Stimulated activated CD8-positive, alpha-beta memory T cell treated with anti-CD3 and anti-CD28 coated beads, Interleukin-12 subunit alpha, Interleukin-12 subunit beta, amount 100 ng/mL, for 24 hours (primary cell): ENCODE measurements around the gene COX7A2.

Source experiments
- DNase-seq: peaks from one replicate; pipeline ENCODE4 v3.0.0-alpha.2; 2020; ENCODE audit errors: extremely low read depth

Gene COX7A2

DNA sequence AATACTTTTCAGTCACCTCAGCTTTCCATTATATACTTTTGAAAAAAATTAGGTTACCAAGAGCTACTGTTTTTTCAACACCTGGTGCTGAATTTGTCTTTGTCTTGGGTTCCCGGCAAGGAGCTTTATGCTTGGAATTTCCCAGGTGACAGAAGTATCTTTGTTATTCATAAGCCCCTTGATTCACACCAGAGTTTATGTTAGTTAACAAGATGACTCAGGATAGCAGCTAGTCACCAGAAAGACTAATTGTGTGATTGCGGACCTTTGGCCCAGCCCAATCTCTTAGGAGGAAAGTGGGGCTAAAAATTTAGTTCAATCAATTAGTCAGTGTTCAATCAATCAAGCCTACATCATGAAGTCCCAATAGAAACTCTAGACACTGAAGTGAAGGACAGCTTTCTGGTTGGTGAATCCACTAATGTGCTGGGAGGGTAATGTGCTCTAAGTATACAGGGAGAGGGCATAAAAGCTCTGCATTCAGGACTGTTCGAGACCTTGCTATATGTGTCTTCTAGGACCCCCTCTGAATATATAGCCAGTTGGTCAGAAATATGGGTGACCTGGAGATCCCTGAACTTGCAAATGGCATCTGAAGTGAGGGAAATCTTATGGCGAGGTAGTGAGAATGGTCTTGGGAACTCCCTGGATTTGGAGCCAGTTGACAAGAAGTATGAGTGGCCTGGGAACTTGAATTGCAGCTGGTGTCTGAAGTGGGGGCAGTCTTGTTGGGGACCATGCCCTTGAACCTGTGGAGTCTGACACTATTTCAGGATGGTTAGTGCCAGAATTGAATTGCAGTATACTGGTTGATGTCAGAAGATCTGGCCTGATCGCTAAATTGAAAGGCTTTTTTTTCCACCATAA lies 24.8 kb upstream of the COX7A2 start:
- no peak for DNase-seq

DNA sequence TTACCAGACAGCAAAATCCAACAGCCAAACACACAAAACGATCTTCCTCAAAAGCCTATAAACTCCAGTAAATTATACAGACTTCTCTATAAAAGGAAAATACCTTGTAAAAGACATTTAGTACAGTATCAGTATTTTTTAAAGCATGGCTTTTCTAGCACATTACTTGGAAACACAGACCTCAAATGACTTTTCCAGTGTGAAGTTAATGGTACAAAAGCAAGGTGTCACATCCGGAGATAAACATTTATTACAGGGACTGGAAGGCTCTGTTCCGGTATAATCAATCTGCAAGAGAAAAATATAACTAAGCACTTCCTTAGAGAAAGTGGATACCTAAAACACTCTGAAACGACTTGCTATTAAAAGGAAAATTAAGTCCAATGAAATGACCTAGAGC lies 23.9 kb upstream of the COX7A2 start:
- DNase-seq, result no peak

DNA sequence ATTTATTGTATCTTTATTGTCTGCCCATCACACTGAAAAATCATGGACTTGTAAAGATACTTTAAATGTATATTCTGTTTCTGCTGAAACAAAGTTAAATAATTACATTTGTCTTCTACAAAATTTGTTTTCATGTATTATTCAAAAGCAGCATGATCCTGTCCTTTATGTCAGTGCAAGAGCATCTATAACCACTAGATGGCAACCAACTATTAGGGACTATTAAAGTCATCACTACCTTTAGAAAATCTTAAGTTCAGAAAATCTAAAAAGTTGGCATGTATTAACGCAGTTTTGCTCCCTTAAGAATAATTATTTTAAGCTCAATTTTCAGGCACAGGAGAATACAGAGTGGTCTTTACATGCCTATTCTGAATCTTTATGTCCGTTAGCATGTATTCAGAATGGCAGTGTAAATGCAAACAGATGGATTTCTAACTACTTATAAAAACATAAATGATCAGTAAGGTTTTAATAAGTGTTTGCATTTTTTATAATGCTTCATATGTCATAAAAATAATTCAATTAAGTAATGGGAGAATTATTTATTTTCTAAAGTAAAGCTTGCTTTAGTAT lies 23.2 kb upstream of the COX7A2 start:
- DNase-seq, result no peak

DNA sequence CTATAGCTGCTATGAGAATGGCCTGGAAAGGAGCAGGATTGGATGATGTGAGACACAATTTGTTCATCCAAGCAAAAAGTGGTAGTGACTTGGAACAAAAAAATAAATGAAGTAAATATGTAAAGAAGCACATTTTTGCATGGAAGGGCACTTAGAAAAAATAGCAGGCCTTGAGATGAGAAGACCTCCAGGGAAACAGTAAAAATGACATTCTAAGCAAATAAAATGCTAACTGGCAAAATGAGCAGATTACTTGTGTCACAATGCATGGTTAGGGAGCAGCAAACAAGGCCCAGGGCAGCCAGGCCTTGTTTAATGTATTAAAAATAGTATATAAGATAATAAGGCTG lies 19.8 kb upstream of the COX7A2 start:
- no peak for DNase-seq

DNA sequence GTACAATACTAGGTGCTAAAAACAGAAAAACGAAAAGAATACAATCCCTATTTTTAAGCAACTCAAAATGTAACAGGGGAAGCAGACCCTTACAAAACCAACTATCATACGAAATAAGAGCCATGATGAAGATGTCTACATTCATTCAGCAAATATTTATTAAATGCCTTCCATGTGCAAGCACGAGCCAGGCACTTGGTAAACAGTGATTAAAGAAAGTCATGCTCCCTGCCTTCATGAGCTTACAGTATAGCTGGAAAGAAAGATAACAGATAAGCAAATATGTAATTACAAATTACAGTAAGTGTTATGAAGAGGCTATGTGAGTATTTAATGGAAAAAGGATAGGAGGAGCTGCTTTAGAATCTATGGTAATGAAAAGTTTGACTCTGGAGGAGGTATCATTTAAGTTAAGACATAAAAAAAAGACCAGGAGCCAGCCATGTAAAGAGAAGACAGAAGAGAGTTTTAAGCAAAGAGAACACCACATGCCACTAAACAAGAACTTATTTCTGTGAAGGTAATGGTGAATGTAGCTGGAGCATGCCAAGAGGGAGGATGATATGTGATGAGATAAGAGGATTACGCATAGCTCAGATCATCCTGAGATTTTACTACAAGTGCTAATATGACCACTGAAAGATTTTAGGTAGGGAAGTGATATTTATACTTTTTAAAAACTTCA lies 19.3 kb upstream of the COX7A2 start:
- no peak for DNase-seq

DNA sequence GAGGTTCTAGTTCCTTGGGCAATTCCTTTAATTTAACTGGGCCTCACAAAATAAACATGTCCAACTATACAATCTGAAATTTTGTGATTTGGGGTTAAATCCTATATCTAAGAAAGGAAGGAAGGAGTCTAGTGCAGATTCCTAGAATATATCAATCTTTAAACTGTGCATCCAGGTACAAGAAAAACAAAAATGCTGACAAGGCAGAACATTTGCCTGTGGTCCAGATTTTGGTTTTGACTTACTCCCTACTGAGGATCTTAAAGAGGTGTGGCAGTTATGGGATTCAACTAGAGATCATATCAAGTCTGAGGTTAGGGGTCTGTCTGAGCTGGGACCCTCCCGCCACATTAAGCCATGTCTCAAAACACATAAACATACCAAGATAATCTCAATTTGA lies 17.7 kb upstream of the COX7A2 start:
- DNase-seq, result no peak

DNA sequence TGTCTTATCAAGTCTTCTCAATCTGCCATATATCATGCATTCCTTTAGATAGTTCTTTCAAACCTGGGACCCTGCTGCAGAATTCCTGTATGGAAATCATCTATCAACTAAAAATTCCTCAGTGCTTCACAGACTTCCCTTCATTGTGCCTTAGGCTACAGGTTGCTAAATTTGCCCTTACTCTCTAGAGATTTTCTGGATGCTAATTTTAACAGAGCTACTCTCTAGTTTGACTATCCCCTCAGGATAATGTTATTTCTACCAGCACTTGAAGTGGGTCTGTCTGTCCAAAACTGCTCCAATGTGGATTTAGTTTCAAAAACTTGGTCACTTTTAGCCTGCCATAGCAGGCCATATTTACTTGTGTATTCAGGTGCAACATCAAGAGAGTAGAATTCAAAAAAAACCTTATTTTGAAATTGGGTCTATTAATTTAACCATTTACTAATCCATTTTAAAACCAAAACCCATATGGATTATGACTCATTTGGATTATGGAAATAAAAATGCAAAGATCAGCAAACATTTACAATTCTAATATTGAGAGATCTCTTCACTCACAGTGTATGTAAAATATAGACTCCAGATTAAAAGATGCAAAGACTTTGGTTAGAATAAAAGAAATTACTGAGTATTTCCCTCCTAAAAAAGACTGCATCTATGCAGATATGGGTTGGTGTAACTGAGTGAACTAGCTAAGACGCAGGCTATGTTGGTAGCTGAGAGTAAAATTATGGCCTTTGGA lies 13.9 kb upstream of the COX7A2 start:
- DNase-seq, result no peak

- no peak for DNase-seq
These were observed 7.0 kb upstream of the COX7A2 start for GRCh38 chr6:75250552-75250951.

DNA sequence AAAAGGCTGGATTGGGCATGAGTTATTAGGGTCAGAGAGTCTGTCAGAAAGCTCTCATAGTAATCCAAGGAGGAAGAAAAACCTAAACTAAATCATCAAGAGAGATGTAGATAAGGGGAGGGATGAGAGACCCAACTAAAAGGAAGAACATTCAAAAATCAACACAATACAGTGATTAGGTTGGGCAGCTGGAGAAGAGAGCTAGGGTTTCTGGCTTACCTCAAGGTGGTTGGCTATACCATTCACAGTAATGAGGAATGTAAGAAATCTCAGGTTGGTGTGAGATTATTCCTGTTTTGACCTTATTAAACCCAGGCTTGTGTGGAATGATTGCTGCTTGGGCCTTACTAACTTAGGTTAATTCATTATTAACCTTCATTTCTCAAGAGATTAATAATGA lies 6.2 kb upstream of the COX7A2 start:
- no peak for DNase-seq

DNA sequence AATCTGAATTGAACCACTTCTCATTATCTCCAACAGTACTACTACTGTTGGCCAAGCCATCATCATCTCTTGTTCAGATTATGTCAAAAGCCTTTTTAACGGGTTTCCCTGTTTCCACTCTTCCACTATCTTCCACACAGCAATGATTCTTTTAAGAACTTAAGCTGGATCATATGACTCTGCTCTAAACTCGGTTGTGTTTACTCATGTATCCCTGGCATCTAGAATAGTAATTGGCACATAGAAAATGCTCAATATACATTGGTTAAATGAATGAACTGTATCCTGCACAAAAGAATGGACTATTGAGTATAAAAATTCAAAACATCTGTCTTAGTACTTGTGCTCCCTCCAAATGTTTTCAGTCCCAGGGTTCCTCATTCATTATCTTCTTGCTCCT lies 2.8 kb upstream of the COX7A2 start:
- DNase-seq, result no peak

DNA sequence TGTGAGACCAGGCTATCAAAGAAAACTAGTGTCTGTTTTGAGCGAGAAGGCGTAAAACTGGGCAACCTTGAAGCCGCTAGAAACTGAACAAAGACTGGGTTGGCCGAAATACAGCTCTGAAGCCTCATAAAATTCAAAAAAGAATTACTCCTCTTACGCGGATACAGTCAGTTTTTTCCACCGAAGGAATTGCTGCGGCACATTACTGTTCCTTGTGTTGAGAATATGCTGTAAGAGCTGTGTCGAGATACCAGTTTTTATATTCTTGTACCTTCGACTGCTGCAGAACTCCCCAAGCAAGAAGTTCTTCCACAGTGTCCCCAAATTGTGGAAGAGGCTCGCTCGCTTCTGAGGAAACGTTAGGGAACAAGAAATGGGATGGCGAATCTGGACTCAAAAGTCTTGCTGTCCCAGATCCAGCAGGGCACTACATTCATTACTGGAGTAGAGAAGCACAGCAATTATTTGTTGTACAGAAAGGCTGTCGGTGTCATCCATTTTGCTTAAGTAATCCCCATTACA lies 523 bp upstream of the COX7A2 start:
- DNase-seq, result no peak

DNA sequence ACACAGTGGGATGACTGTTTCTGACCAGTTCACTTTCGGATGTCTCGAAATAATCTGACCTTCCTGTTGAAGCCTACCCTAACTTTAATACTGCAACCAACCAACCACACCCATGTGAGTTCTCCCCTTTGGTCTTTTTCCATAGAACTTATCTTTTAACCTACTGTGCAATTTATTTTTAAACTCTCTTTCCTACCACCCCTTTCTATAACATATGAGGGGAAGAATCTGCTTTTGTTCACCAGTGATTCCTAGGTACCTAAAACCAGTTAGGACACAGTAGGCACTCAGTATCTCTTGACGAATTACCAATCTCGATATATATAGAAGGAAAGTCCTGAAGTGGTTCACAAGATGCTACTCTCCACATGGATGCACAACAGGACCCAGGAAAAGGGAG lies 7.0 kb downstream of the COX7A2 start:
- no peak for DNase-seq

GRCh38 chr6:75235271-75235670 lies 8.3 kb downstream of the COX7A2 start:
- no peak for DNase-seq

- DNase-seq, result no peak
These were observed 9.3 kb downstream of the COX7A2 start for GRCh38 chr6:75234126-75234865.

- DNase-seq, result no peak
These were observed 10.4 kb downstream of the COX7A2 start for GRCh38 chr6:75233092-75233615.

GRCh38 chr6:75230484-75231325 lies 12.9 kb downstream of the COX7A2 start:
- DNase-seq, result no peak

DNA sequence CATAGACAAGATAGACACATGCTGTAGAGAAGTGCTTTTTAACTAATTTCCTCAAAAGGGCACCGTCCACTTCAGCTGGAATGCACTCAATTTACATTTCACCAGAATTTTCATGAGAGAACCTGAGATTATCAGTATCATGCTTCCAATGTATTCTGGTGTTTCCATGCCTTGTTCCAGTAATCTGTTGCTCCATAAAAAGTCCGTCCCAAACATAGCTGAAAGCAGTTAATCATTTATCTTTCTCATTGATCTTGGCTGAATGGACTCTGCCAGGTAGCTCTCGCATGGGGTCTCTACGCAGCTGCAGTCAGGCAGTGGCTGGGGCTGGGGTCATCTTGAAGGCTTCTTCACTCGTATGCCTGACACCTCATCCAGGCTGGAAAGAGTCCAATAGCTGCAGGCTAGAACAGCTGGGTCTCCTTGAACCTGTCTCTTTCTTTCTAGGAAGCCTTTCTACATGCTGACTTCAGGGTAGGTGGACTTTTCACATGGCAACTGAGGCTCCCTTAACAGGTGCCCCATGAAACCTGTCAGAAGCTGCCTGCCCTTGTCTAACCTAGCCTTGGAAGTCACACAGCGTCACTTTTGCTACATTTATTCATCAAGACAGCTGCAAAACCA lies 19.2 kb downstream of the COX7A2 start:
- DNase-seq, result no peak

- no peak for DNase-seq
These were observed 20.2 kb downstream of the COX7A2 start for GRCh38 chr6:75223428-75223827.

DNA sequence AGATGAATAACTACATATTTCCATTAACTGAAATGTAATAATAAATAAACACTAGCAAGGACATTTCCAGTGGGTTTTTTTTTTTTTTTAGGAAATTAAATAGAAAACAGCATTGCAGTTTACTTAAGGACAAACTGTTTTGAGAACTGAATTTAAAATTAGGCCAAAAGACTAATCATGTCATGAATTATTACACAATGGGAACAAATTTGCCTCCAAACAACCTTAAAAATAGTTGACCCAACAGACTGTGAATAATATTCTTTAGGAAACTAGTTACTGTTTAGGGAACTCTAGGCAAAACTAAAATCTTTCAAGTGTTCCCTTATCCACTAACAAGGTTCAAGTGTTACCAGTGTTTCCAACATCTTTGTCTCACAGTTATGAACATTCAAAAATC lies 21.3 kb downstream of the COX7A2 start:
- no peak for DNase-seq

DNA sequence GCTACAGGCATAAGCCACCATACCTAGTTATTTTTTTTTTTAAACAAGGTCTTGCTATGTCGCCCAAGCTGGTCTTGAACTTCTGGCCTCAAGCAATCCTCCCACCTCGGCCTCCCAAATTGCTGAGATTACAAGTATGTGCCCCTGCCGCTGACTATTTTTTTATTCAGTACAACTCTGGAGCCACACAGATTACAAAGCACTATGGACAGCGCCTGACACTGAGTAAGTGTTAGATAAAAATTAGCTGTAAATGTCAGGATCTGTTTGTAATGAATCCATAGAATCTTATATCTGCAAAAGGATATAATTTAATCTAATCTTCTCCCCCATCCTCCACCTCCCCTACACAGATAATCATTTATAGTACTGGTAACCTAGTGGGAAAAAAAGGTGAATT lies 22.5 kb downstream of the COX7A2 start:
- no peak for DNase-seq
